ENCODE data around the gene XRCC4.

XRCC4 gene

GRCh38 chr5:83321483-83322055 is 244.2 kb downstream of the XRCC4 start:
- POLR2A ChIA-PET, result no interaction called here
- no peak for DNase-seq (ENCODE audit: extremely low spot score)
- CTCF ChIA-PET, result no interaction called here
- TF ChIP-seq PKNOX1 (IDR thresholded peaks at IDR 0.05) (no peak), BHLHE40 (IDR thresholded peaks at IDR 0.05; ENCODE audit: borderline replicate concordance) (no peak), LEF1 (IDR thresholded peaks at IDR 0.05; ENCODE audit: borderline replicate concordance) (no peak), FOXK2 (IDR thresholded peaks at IDR 0.05) (no peak), TARDBP (IDR thresholded peaks at IDR 0.05) (no peak), L3MBTL2 (conservative IDR thresholded peaks at IDR 0.05) (no peak), CTBP1 (IDR thresholded peaks at IDR 0.05; ENCODE audit: borderline replicate concordance) (no peak), FOXM1 (IDR thresholded peaks at IDR 0.05; ENCODE audit: borderline replicate concordance) (no peak), ELF4 (IDR thresholded peaks at IDR 0.05) (no peak)

- ChIA-PET POLR2A (no interaction called here), CTCF (no interaction called here)
- TF ChIP-seq ARNT (IDR thresholded peaks at IDR 0.05), result no peak
- TF ChIP-seq TARDBP (IDR thresholded peaks at IDR 0.05), result no peak
- TF ChIP-seq L3MBTL2 (conservative IDR thresholded peaks at IDR 0.05), result no peak
- TF ChIP-seq BHLHE40 (IDR thresholded peaks at IDR 0.05; ENCODE audit: borderline replicate concordance), result no peak
- TF ChIP-seq PKNOX1 (IDR thresholded peaks at IDR 0.05), result no peak
- TF ChIP-seq HDGF (IDR thresholded peaks at IDR 0.05; ENCODE audit: borderline replicate concordance), result no peak
- no peak for TF ChIP-seq CTBP1 (IDR thresholded peaks at IDR 0.05; ENCODE audit: borderline replicate concordance)
- TF ChIP-seq FOXM1 (IDR thresholded peaks at IDR 0.05; ENCODE audit: borderline replicate concordance), result no peak
- TF ChIP-seq ZNF384 (IDR thresholded peaks at IDR 0.05), result no peak
- no peak for TF ChIP-seq FOXA1 (IDR thresholded peaks at IDR 0.05)
- TF ChIP-seq NFRKB (IDR thresholded peaks at IDR 0.05), result no peak
- TF ChIP-seq LEF1 (IDR thresholded peaks at IDR 0.05; ENCODE audit: borderline replicate concordance), result no peak
- no peak for TF ChIP-seq SP1 (IDR thresholded peaks at IDR 0.05)
- TF ChIP-seq SUZ12 (IDR thresholded peaks at IDR 0.05), result no peak
- TF ChIP-seq FOXK2 (IDR thresholded peaks at IDR 0.05), result no peak
- no peak for TF ChIP-seq ELF4 (IDR thresholded peaks at IDR 0.05)
Observed at GRCh38 chr5:83322273-83322924, 245.1 kb downstream of the XRCC4 start.

GRCh38 chr5:83323557-83324180 is 246.3 kb downstream of the XRCC4 start:
- ChIA-PET POLR2A (no interaction called here), CTCF (no interaction called here)
- TF ChIP-seq ARNT (IDR thresholded peaks at IDR 0.05), result no peak
- TF ChIP-seq SUZ12 (IDR thresholded peaks at IDR 0.05), result no peak
- TF ChIP-seq PKNOX1 (IDR thresholded peaks at IDR 0.05), result no peak
- no peak for TF ChIP-seq SP1 (IDR thresholded peaks at IDR 0.05)
- no peak for TF ChIP-seq NFRKB (IDR thresholded peaks at IDR 0.05)
- no peak for TF ChIP-seq CTBP1 (IDR thresholded peaks at IDR 0.05; ENCODE audit: borderline replicate concordance)
- TF ChIP-seq FOXA1 (IDR thresholded peaks at IDR 0.05), result no peak
- TF ChIP-seq LEF1 (IDR thresholded peaks at IDR 0.05; ENCODE audit: borderline replicate concordance), result no peak
- TF ChIP-seq ZNF384 (IDR thresholded peaks at IDR 0.05), result no peak
- TF ChIP-seq ELF4 (IDR thresholded peaks at IDR 0.05), result no peak
- no peak for TF ChIP-seq FOXM1 (IDR thresholded peaks at IDR 0.05; ENCODE audit: borderline replicate concordance)
- TF ChIP-seq L3MBTL2 (conservative IDR thresholded peaks at IDR 0.05), result no peak
- no peak for TF ChIP-seq FOXK2 (IDR thresholded peaks at IDR 0.05)
- no peak for TF ChIP-seq BHLHE40 (IDR thresholded peaks at IDR 0.05; ENCODE audit: borderline replicate concordance)
- no peak for DNase-seq (ENCODE audit: extremely low spot score)

More at GRCh38 chr5:83322273-83322924, 245.1 kb downstream of the XRCC4 start:
- DNase-seq (ENCODE audit: extremely low spot score), result no peak

- no peak for DNase-seq (ENCODE audit: extremely low spot score)
- POLR2A ChIA-PET, result no interaction called here
- CTCF ChIA-PET, result interaction anchor here (0.7 kb wide), 1 partner anchor 12 kb away, joined by 3 read pairs; no protein-coding TSS in a partner anchor
- TF ChIP-seq FOXM1 (IDR thresholded peaks at IDR 0.05; ENCODE audit: borderline replicate concordance), result no peak
- TF ChIP-seq L3MBTL2 (conservative IDR thresholded peaks at IDR 0.05), result no peak
- no peak for TF ChIP-seq SP1 (IDR thresholded peaks at IDR 0.05)
- TF ChIP-seq CTBP1 (IDR thresholded peaks at IDR 0.05; ENCODE audit: borderline replicate concordance), result no peak
- TF ChIP-seq ARNT (IDR thresholded peaks at IDR 0.05), result no peak
- no peak for TF ChIP-seq BHLHE40 (IDR thresholded peaks at IDR 0.05; ENCODE audit: borderline replicate concordance)
- no peak for TF ChIP-seq ZNF384 (IDR thresholded peaks at IDR 0.05)
- TF ChIP-seq NFRKB (IDR thresholded peaks at IDR 0.05), result no peak
- TF ChIP-seq FOXA1 (IDR thresholded peaks at IDR 0.05), result no peak
Observed at GRCh38 chr5:83331842-83332241, 254.5 kb downstream of the XRCC4 start.

GRCh38 chr5:83337453-83338035 is 260.2 kb downstream of the XRCC4 start:
- TF ChIP-seq SUZ12 (IDR thresholded peaks at IDR 0.05) (no peak), L3MBTL2 (conservative IDR thresholded peaks at IDR 0.05) (no peak), ZNF384 (IDR thresholded peaks at IDR 0.05) (no peak), NFRKB (IDR thresholded peaks at IDR 0.05) (no peak), SP1 (IDR thresholded peaks at IDR 0.05) (no peak), PKNOX1 (IDR thresholded peaks at IDR 0.05) (no peak), CTBP1 (IDR thresholded peaks at IDR 0.05; ENCODE audit: borderline replicate concordance) (no peak), BHLHE40 (IDR thresholded peaks at IDR 0.05; ENCODE audit: borderline replicate concordance) (no peak), LEF1 (IDR thresholded peaks at IDR 0.05; ENCODE audit: borderline replicate concordance) (no peak), FOXK2 (IDR thresholded peaks at IDR 0.05) (no peak), HDGF (IDR thresholded peaks at IDR 0.05; ENCODE audit: borderline replicate concordance) (no peak), FOXM1 (IDR thresholded peaks at IDR 0.05; ENCODE audit: borderline replicate concordance) (no peak), TARDBP (IDR thresholded peaks at IDR 0.05) (no peak), ELF4 (IDR thresholded peaks at IDR 0.05) (no peak), ARNT (IDR thresholded peaks at IDR 0.05) (no peak), FOXA1 (IDR thresholded peaks at IDR 0.05) (no peak)
- ChIA-PET CTCF (no interaction called here), POLR2A (no interaction called here)
- DNase-seq (ENCODE audit: extremely low spot score), result no peak
